ENCODE data around the gene GALNT4.

The GALNT4 gene

DNA sequence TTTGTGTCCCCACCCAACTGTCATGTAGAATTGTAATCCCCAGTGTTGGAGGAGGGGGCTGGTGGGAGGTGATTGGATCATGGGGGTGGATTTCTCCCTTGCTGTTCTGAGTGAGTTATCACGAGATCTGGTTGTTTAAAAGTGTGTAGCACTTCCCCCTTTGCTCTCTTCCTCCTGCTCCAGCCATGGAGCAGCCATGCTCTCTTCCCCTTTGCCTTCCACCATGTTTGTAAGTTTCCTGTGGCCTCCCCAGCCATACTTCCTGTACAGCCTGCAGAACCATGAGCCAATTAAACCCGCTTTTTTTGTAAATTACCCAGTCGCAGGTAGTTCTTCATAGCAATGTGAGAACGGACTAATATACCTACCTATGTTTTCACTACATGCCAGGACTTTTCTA is 3.8 kb upstream of the GALNT4 start:
- DNase-seq: no peak

DNA sequence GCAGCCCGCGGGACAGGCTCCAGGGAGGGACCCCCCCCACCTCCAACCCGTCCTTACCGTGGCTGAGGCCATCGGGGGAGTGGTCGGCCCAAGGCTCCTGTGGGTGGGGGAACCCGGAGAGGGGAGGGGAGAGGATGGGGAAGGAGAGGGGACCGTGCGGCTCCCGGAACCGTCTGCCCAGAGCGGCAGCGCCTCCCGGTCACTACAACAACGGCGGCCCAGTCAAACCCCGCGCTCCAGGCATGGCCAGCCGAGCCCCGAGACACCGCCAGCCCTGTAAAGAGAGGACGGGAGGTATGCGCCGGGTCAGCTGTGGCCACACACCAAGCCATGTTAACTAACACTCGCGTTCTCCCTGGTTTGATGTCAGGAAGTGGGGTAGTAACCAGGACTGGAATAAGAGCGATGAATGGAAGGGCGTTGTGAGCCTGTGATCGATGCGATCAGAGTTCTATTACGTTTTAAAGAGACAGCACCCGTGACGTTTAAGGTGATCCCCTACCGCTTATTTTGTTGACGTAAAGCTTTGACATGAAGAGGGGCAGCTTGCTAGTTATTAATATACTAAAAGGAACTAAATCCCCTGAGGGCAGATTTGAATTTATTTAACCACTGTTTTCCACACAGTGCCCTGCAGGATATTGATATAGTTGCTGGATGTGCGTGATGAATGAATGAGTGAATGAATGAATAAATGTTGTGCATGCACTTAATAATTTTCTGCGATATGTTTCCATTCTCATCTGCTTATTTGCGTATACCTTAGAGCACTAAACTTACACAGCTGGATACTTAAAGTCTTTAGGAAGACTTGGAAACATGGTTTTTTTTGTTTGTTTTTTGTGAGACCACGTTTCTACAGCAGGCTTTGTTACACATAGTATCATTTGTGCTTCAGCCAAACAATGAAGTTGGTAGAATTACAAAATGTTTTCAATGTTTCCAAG is 1.5 kb upstream of the GALNT4 start, which contains the start of gene POC1B:
POC1B (minus strand) TSS at position 224 of the 947 bp plus-strand sequence; CDS start at position 72, 152 bp downstream.
- DNase-seq: peak; percentile 79 to 85

DNA sequence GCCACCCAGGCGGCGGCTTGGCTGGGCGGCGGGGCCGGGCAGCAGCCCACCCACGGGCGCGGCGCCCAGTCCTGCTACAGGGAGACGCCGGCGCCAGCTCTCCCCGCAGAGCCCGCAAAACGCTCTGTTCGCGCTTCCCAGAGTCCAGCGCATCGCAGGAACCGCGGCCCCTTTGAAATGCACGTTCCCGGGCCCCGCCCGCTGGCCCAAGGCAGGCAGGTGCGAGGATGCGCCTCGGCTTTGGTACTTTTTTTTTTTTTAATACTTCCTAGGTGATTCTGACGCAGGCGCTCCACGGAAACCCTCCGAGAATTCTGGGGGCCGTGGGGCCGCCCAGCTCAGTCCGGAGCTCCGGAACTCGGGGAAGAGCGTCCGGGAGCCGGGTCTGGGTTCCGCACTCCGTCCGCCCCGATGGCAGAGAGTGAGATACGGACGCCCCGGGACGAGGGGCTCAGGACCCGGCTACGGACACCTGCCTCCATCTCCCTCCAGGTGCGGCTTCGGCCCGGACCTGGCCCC is 768 bp upstream of the GALNT4 start:
- DNase-seq: peak; percentile 51 to 62

DNA sequence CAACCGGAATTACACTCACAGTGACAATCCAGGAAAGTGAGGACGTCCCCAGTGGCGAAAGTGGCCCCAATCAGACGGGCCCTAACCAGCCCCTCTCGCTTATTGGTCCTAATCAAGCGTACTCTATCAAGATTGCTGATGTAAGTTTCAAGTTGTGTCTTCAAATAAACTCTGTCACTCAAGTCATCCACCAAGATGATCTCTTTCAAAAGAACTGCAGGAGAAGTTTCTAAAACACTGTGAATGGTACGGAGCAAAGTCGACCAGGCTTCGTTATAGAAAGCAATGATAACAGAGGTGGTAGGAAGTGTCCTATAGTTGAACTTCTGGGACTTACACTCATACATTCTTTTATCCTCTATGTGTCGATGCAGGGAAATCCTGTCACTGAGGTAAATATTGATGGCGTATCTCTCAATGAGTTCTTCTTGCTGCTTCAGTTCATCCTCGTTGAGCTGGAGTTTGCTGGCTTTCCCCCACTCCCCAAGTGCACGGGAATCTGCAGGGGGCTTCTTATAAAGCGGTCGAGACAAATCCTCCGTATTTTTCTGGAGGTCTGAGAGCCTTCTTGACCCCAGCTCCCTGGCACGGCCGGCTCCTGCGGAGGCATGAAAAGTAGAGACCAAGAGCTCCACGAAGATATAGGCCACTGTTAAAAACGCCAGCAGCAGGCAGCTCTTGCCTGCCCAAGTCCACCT is 604 bp downstream of the GALNT4 start:
- no peak for DNase-seq

DNA sequence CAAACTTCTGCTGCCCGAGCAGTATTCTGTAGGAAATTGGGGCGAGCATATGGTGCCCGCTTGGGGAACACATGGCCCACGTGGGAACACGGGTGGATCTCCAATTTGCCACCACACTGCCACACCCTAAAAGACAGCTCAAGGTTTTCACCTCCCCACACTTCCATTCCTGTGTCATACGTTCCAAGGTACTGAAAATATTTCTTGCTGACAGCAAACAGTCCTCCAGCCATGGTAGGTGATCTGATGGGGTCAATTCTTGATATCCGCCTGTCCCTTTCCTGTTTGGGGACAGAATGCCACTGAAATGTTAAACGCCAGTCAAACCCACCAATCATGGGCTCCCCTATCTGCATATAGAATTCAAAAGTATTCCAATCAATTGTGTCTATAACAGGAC is 1.2 kb downstream of the GALNT4 start:
- no peak for DNase-seq

DNA sequence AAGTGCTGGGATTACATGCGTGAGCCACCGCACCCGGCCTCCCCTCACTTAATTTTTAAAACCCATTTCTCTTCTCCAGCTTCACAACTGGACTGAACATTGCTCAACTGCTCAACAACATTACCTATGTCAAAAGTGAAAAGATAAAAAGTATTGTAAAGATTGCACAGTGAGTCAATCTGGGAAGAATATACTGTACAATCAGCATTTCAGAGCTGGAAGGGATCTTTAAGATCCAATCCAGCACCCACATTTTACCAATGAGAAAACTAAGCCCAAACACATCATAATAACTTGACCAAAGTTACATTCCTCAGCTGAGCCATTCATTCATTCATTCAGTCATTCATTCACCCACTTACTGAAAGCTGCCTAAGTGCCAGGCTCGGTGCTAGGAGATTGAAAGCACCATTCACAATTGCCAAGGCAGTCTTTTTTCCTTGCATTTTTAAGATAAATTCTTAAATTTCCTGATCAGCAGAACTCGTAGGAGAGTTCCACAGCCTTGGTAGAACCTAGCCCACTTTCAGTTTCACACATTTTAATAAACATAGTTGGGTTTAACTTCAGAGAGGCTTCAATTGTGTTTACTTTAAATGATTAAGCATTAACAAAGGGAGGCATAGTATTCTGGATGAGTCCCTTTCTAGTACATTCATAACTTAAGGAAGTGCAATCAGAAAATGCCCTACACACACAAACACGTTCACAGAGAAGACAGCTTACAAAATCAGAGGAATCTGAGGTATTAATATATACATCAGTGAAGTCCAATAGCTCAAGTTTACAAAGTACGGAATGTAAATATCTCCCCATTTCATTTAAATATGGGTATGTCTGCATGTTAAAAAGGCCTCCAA is 3.0 kb downstream of the GALNT4 start:
- no peak for DNase-seq

DNA sequence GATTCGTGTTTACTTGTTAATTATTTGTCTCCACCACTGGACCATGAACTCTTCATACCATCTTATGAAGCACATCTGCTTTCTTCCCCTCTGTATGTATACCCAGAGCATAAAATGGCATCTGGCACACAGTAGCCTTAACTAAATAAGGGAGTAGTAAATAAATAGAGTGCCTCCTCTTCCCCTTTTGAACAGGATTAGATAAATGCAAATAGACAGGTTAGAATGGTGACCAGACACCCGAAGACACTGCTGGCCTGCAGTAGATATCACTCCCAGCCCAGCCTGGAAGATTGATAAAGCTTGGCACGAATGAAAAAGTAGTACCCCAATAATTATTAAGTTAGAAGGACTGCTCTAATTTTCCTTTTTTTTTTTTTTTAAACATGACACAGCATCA is 6.9 kb downstream of the GALNT4 start:
- no peak for DNase-seq

DNA sequence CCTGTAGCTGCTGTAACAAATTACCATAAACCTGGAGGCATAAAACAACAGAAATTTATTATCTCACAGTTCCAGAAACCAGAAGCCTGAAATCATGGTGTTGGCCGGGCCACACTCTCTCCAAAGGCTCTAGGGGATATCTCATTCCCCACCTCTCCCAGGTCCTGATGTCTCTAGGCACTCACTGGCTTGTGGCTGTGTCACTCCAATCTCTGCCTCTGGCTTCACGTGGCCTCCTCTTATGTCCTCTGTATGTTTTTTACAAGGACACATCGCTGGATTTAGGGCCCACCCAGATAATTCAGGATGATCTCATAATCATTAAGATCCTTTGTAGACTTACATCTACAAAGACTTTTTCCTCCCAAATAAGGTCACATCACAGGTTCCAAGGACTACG is 8.0 kb downstream of the GALNT4 start:
- DNase-seq: no peak

DNA sequence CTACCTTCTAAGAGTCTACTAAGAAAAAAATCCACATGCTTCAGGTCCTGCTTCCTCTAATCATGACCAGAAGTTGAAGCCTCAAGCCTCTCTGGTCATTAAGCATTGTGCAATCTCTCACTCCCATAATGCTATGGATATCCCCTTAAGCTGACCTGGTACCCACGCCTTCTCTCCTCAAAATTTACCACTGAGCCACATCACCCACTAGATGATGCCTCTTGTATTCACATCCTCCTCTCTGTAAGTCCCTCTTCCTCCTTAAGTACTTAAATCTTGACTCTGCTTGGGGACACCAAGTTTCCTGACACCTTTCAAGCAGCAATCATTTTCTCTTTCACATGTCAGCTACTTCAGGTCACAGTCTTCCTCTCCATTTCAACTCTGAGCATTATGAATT is 9.8 kb downstream of the GALNT4 start:
- DNase-seq: no peak

DNA sequence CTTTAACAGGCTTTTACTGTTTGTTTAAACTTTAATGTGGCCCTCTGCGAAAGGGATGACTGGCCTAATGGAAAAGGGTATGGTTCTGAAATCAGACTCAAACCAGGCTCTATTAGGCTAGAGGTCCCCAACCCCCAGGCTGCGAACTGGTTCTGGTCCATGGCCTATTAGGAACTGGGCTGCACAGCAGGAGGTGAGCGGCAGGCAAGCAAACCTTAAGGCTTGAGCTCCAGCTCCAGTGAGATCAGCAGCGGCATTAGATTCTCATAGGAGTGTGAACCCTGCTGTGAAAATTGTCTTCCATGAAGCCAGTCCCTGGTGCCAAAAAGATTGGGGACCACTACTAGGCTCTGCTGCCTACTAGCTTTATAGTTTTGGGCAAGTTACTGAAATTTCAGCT is 11.1 kb downstream of the GALNT4 start:
- DNase-seq: no peak

DNA sequence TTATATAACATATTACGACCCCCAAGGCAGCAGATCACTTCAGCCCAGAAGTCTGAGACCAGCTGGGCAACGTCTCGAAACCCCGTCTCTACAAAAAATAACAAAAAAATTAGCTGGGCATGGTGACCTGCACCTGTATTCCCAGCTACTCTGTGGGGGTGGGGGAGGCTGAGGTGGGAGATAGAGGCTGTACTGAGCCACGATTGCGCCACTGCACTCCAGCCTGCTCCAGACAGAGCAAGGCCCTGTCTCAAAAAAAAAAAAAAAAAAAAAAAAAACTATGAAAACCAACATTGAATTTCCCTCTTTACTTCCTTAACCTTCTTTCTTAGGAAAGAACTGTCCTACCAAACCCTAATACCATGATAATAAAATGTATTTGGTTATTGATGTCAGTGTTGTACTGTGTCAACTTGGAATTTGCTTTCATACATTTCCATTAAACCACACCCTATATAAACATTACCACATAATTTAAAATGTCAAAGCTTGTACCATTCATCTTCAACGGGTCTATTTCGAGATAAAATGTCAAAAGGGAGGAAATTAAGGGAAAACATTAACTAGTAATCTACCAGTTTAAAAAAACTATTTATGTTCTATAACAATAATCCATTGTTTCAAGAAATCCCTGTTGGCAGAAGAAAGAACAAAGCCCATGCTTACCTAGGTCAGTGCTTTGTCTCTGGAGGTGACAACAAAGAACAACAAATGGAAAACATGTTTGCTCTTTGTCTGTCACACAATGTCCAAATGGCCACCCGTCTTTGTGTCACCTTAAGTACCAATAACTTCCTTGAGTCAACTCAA is 17.4 kb downstream of the GALNT4 start:
- no peak for DNase-seq

DNA sequence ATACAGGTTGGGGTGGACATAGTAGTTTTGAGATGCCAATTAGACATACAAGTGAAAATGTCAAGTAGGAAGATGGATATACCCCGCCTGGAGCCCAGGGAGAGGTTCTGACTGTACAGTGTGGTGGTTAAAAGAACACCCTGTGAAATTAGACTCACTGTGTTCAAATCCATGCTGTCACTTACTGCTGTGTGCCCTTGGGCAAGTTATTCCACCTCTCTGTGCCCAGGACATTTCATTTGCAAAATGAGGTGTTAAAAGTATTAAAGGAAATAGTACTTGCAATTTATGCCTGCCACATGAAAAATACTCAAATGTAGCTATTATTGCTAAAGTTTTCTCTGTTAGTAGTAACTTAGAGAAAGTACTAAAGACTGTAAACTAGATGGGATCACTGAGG is 18.5 kb downstream of the GALNT4 start:
- DNase-seq: no peak

DNA sequence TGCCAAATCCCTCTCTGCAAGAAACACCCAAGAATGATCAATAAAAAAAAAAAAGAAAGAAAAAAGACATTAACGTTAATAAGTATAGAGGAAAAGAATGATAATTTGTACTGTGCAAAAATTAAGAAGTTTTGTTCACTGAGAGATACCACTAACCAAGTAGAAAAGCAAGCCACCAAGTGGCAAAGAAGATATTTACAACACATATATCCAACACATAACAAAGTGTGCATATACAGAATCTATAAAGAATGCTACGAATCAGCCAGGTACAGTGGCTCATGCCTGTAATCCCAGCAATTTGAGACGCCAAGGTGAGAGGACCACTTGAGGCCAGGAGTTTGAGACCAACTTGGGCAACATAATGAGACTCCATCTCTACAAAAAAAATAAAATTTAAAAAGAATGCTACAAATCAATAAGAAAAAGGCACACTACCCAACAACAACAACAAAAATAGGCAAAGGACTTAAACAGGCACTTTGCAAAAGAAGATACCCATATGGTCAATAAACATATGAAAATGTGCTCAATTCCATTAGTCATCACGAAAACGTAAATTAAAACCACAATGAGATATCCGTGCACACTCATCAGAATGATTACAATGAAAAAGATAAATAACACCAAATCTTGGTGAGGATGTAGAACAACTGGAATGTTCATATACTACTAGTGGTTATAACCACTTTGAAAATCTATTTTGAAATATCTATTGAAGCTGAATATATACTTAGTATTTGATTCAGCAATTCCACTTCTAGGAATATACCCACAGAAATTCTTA is 19.8 kb downstream of the GALNT4 start:
- no peak for DNase-seq

DNA sequence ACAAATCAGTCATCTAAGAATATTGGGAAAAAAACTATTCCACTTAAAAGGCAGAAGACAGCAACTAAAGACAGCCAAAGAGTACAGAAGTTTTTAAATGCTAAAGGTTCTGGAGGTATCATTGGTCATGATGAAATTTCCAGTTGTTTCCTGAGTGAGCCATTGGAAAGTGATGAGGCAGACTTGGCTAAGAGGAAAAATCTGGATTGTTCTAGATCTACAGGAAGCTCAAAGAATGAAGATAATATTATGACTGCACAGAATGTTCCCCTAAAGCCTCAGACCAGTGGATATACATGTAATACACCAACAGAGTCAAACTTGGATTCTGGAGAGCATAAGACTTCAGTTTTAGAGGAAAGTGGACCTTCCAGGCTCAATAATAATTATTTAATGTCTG is 22.8 kb downstream of the GALNT4 start:
- DNase-seq: no peak

DNA sequence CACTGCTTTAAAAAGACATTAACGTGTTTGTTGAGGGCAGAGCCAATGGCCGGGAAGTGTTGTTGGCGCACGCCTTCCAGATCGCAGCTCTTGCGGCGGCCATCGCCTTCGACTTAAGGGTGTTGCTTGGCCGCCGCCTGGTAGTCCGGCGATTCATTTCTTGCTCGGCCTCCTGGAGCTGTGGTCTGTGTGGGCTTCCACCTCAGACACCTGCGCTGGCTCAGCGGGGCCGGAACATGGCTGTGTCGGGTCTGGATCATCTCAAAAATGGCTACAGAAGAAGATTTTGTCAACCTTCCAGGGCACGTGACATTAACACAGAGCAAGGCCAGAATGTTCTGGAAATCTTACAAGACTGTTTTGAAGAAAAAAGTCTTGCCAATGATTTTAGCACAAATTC is 24.7 kb downstream of the GALNT4 start:
- no peak for DNase-seq

DNA sequence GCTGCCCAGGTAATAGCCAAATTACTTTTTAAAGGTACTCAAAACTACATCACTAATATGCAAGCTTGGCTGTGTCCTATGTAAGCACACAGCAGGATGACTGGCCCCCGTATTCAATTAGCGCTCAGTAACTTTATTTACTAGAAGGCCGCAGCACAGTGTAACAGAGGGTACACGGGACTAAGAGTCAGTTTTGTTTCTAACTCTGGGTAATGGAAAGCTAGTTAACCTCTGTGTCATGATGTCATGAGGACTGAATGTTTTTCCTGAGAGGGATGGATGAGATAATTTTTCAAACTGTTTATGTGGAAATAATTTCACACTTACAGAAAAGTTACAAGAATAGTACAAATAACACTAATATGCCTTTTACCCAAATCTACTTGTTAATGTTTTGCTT is 27.1 kb downstream of the GALNT4 start:
- no peak for DNase-seq

DNA sequence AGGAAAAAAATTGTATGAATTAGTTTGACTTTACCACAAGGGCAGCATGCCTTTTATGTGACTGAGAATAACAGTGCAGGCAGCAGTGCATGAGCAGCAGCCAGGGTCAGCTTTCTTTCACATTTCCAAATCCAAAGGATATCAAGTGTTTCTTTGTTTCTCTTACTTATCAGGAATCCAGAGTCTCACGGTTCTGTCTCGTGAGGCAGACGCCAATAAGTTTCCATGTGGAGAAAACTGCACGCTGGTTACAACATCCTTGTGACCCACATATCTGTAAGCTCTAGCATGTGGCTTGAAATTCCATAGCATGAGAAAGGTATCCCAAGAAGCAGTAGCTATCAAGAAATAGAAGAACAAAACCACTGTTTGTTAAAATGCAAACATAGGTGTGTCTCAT is 27.6 kb downstream of the GALNT4 start:
- no peak for DNase-seq

DNA sequence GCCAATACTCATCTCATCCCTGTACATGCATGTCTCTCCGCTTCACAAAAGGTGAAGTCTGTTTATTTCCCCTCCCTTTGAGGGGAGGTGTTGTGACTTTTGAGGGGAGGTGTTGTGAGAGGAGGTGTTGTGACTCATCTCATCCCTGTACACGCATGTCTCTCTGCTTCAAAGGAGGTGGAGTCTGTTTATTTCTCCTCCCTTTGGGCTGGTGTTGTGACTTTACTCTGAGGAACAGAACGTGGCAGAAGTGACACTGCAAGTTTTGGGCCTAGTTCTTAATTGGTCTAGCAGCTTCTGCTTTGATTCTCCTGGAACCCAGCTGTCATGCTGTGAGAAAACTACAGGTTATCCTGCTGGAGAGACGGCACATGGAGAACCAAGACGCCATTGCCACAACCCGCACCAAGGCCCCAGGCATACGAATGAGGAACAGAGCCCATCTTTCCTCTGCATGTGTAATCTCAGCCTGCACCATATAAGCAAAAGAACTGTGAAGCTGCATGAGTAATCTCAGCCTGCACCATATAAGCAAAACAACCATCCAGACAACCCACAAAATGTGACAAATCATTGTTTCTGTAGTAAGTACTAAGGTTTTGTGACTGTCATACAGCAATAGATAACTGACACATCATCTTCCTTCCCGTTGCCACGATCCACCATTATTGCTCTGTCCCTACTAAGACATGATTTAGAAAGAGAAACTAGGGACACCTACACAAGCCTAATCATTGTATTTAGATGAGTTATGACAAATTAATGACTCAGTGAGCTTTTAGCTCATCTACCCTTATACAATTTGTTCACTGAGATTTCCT is 30.0 kb downstream of the GALNT4 start:
- DNase-seq: peak; percentile 29 to 58

DNA sequence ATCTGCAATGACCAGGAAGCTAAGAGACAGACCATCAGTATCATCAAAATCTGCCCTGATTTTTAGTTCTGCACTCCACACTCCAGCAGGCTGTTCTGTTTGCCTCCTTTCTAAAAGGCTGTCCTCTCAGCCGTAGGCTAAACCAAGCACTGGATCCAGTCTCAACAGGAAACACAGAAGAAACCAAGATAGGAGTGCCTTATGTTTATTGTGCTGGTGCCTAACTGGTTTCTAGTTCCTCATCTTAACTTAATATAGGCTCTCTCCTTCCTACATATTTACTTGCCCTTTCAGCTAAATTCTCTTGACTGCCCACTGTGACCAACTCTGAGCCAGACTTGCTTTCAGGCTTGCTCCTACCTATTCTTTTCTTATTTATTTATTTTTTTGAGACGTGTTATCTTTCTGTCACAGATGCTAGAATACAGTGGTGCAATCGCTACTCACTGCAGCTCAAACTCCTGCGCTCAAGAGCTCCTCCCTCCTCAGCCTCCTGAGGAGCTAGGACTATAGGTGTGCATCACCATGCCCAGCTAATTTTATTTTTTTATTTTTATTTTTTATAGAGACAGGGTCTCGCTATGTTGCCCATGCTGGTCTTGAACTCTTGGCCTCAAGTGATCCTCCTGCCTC is 30.8 kb downstream of the GALNT4 start:
- no peak for DNase-seq

DNA sequence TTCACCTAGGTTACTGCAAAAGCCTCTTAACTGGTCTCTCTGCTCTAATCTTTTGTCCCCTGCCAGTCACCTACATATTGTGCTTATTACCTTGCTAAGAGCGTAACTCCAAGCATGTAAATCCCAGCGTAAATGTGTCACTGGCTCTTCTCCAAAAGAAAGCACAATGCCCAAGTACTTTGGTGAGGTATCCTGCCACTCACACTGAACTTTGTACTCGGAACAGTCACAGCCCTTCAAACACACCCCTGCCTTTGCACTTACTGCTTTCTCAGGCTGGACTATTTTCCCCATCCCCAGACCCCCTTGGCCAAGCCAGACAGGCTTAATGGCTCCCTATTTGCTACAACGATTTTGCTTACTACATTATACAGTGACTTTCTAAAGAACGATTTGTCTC is 31.7 kb downstream of the GALNT4 start:
- DNase-seq: no peak

All from activated CD4-positive, alpha-beta T cell treated with anti-CD3 and anti-CD28 coated beads, Interleukin-2, amount 50 U/mL, for 48 hours (primary cell).